Tibial nerve (tissue), 4 donors: ENCODE data around the gene SHC4.

Experiments used
- EP300 ChIP-seq, 2 donors: sonication (generic); formaldehyde crosslinking; IDR thresholded peaks; one replicate each; pipeline ENCODE4 v1.6.1; 2017; ENCODE audit warnings: antibody characterized with exemption in 2 of 2, mild to moderate bottlenecking in 1 of 2
- TF ChIP-seq, protein P1 (sequence below), 5 experiments: fragments of 200-600 bp in 3 of 5; fragments of 450-650 bp in 2 of 5; sonication (generic) in 3 of 5; IDR thresholded peaks; one replicate each; pipeline ENCODE4 v1.5.1; 2016 to 2019; ENCODE audit warnings: antibody characterized with exemption in 5 of 5, mild to moderate bottlenecking in 3 of 5, moderate library complexity in 2 of 5

DNA sequence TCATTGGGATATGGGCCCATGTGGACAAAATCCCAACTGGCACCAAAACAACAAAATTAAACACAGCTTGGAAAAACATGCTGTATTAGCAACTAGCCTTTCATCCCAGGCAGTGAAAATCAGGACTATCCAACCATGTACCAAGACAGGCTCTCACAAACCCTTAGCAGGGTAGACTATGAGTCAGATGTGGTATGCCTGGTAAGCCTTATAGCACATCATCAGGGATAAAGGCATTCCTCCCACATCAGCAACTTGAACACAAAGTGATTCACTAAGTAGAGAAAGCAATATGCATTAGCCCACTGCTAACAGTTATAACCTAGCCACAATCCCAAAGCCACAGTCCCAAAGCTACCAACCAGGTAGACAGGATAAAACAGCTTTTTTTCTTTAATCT, 160.9 kb downstream of the SHC4 start:
- TF ChIP-seq, protein P1, sequence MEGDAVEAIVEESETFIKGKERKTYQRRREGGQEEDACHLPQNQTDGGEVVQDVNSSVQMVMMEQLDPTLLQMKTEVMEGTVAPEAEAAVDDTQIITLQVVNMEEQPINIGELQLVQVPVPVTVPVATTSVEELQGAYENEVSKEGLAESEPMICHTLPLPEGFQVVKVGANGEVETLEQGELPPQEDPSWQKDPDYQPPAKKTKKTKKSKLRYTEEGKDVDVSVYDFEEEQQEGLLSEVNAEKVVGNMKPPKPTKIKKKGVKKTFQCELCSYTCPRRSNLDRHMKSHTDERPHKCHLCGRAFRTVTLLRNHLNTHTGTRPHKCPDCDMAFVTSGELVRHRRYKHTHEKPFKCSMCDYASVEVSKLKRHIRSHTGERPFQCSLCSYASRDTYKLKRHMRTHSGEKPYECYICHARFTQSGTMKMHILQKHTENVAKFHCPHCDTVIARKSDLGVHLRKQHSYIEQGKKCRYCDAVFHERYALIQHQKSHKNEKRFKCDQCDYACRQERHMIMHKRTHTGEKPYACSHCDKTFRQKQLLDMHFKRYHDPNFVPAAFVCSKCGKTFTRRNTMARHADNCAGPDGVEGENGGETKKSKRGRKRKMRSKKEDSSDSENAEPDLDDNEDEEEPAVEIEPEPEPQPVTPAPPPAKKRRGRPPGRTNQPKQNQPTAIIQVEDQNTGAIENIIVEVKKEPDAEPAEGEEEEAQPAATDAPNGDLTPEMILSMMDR (IDR thresholded peaks at IDR 0.05): no peak
- no peak for TF ChIP-seq EP300 (IDR thresholded peaks at IDR 0.05)
